ENCODE results near the gene ROBO1.
A peak's percentile ranks its signal among the peaks of the same experiment; 100 is the strongest.

ROBO1 gene

DNA sequence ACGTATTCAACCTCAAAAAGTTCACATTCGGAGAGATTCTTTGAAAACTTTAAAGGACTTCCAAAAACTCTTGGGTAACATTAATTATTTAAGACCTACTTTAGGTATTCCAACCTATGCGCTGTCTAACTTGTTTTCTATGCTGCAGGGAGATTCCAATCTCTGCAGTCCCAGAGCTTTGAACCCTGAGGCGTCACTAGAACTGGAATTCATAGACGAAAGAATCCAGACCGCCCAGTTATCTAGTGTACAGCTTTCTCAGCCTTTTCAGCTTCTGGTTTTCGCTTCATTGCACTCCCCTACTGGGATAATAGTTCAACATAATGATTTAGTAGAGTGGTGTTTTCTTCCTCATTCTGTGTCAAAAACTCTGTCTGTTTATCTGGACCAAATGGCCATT is 711.3 kb downstream of the ROBO1 start:
- no peak overlapping the region for H3K4me3 ChIP-seq (ENCODE audit: low read depth, low read length)
- TF ChIP-seq, protein P1, sequence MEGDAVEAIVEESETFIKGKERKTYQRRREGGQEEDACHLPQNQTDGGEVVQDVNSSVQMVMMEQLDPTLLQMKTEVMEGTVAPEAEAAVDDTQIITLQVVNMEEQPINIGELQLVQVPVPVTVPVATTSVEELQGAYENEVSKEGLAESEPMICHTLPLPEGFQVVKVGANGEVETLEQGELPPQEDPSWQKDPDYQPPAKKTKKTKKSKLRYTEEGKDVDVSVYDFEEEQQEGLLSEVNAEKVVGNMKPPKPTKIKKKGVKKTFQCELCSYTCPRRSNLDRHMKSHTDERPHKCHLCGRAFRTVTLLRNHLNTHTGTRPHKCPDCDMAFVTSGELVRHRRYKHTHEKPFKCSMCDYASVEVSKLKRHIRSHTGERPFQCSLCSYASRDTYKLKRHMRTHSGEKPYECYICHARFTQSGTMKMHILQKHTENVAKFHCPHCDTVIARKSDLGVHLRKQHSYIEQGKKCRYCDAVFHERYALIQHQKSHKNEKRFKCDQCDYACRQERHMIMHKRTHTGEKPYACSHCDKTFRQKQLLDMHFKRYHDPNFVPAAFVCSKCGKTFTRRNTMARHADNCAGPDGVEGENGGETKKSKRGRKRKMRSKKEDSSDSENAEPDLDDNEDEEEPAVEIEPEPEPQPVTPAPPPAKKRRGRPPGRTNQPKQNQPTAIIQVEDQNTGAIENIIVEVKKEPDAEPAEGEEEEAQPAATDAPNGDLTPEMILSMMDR (conservative IDR thresholded peaks at IDR 0.05; ENCODE audit: low read depth, low read length) = no peak
- no peak for DNase-seq (ENCODE audit: low read depth)

DNA sequence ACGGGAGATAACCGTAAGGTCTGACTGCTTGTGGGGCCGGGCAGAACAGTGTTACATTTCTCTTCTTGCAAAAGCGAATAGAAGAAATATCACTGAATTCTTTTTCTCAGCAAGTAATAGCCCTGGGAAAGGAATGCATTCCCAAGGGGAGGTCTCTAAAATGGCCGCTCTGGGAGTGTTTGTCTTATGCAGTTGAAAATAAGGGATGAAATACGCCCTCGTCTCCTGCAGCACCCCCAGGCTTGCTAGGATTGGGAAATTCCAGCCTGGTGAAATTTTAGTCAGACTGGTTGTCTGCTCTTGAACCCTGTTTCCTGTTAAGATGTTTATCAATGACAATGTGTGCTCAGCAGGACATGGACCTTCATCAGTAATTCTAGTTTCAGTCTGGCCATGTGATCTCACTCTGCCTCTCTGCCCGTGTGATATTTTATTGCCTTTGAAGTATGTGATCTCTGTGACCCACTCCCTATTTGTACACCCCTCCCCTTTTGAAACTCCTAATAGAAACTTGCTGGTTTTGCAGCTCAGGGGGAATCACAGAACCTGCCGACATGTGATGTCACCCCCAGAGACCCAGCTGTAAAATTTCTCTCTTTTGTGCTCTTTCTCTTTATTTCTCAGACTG is 715.6 kb downstream of the ROBO1 start:
- TF ChIP-seq, protein P1 (conservative IDR thresholded peaks at IDR 0.05; ENCODE audit: low read depth, low read length) = no peak
- DNase-seq (ENCODE audit: low read depth) = peak; percentile 30
- H3K4me3 ChIP-seq (ENCODE audit: low read depth, low read length) = no peak overlapping the region

DNA sequence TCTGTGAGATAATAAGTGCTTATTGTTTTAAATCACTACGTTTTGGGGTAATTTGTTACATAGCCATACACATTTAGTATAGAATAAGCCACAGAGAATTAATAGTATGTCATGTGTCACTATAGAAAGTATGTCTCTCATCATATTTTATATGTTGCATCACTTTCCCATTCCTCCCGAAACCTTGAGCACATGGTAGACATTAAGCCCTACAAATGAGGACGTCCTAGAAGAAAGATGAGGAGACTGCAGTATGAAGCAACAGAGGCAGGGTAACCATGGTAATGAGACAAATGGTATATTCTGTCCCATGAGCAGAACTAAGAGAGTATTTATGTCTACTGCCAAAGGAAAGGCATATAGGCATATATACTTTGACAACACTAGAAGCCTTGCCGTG is 720.2 kb downstream of the ROBO1 start:
- H3K4me3 ChIP-seq (ENCODE audit: low read depth, low read length) = no peak overlapping the region
- TF ChIP-seq, protein P1 (conservative IDR thresholded peaks at IDR 0.05; ENCODE audit: low read depth, low read length) = no peak
- DNase-seq (ENCODE audit: low read depth) = no peak

DNA sequence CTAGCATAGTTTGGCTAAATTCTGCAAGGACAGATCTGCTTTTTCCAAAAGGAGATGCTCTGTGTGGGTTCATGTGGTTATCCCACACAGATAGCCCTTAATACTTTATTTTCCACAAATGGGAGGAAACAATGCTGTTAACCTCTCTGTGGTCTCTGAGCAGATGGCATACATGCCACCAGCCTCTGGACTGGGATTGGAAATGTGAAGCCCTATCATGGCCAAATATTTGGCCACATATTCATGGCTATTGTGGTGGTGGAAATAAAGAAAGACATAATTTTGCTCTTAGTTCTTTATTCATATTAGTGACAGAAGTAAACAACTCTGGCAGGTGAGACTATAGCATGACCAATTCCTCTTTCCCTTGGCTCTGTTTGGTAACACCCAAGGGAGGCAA is 726.2 kb downstream of the ROBO1 start:
- DNase-seq (ENCODE audit: low read depth) = no peak
- H3K4me3 ChIP-seq (ENCODE audit: low read depth, low read length) = no peak overlapping the region
- TF ChIP-seq, protein P1 (conservative IDR thresholded peaks at IDR 0.05; ENCODE audit: low read depth, low read length) = no peak

DNA sequence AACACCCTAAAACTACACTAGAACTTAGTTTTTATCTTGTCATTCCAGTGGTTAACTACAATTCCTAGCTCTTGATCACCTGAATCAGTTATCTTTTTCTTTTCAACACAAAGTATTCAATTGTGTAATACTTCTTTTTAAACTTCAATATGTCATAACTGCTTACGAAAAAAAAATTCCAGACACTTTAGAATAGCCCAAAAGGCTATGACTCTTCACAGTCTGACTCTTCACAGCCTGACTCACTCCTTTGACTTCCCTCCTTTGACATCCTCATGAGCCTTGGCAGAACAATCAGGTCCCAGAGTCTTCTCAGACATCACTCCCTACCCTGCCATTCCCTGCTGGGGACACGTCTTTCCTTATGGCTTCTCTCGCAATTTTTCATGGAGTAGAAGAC is 727.1 kb downstream of the ROBO1 start:
- peak; percentile 95 for DNase-seq (ENCODE audit: low read depth)
- no peak overlapping the region for H3K4me3 ChIP-seq (ENCODE audit: low read depth, low read length)
- TF ChIP-seq, protein P1 (conservative IDR thresholded peaks at IDR 0.05; ENCODE audit: low read depth, low read length) = no peak

DNA sequence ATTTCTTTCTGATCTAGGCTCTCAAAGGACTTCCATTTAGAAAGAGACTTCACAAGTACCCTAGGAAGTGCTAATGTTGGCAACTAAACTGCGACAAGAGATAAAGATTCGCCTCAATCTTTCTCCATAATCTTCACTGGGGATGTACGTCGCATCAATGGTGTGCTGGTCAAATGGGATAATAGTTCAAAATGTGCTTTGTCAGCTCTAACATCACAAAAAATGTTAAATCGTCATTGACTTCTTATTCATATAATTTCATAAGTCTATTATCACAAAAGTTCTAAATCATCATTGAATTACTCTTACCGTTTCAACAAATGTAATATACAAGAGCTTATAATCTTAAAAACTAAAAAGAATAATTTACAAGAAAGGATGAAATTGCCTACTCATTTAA is 727.7 kb downstream of the ROBO1 start:
- DNase-seq (ENCODE audit: low read depth) = no peak
- TF ChIP-seq, protein P1 (conservative IDR thresholded peaks at IDR 0.05; ENCODE audit: low read depth, low read length) = no peak
- no peak overlapping the region for H3K4me3 ChIP-seq (ENCODE audit: low read depth, low read length)

DNA sequence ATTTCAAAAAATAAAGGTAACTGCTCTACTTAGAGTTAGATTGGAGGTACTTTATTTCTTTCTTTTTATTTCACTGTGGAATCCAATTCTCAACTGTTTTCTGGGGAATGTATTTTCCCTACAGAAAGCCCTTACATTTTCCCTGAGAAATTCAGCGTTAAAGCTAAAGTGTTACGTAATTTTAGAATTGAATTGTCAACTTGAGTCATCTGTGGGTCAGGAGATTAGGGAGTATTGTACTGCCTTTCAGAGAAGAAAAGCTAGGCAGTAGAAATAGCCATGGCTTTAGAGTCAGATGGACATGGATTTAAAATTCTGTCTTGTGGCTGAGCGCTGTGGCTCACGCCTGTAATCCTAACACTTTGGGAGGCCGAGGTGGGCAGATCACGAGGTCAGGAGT is 728.6 kb downstream of the ROBO1 start:
- TF ChIP-seq, protein P1 (conservative IDR thresholded peaks at IDR 0.05; ENCODE audit: low read depth, low read length) = no peak
- DNase-seq (ENCODE audit: low read depth) = peak; percentile 63

More for the DNA sequence above, 728.6 kb downstream of the ROBO1 start:
- H3K4me3 ChIP-seq (ENCODE audit: low read depth, low read length) = no peak overlapping the region
